ENCODE results near the gene ZNF532. TPM values are rescaled to one million over a fixed set of nuclear protein-coding genes. Genes with fewer than 3 reads are reported as not detected.

The ZNF532 gene
- polyA plus RNA-seq, 1 experiment: 75.3 TPM

- peaks cover 2% of the 10 kb centered on the region; the same call in 1 of the 2 replicates for H3K36me3 ChIP-seq (ENCODE audit: control insufficient read depth, insufficient read depth, low read length)
- no peak for TF ChIP-seq CTCF (IDR thresholded peaks at IDR 0.05; ENCODE audit: insufficient read depth, low read depth, low read length)
- CTCF ChIA-PET: interaction anchor here (0.6 to 1.3 kb wide), 3 partner anchors 11 to 194 kb away, joined by 3 read pairs; no protein-coding TSS in a partner anchor
These were observed 5.5 kb downstream of the ZNF532 start for GRCh38 chr18:58870130-58870529.

DNA sequence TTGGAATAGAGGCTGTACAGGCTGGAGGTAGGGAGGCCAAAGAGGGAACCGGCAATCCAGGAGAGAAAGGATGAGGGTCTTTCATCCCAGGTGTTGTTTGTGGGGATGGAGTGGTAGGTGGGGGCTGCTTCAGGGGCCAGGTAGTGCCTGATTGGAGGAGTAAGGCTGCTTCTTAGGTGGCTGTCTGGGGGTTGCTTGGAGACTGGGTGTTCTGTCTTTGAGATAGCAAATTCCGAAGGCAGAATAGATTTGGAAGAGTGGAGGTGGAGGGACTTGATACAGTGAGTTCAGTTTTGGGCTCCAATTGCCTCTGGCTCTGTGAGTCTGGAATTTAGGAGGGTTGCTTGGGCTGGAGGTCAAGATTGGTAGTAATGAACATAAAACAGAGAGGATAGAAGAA lies 5.9 kb downstream of the ZNF532 start:
- H3K4me3 ChIP-seq (ENCODE audit: low read depth, low read length): no peak overlapping the region
- H3K36me3 ChIP-seq (ENCODE audit: control insufficient read depth, insufficient read depth, low read length): peaks cover 2% of the 10 kb centered on the region; the same call in 1 of the 2 replicates
- ChIA-PET POLR2A (interaction anchor here (0.9 to 1.3 kb wide), 2 partner anchors 12 to 182 kb away, joined by 3 to 6 read pairs; no protein-coding TSS in a partner anchor), CTCF (interaction anchor here (0.6 to 1.3 kb wide), 3 partner anchors 11 to 193 kb away, joined by 3 read pairs; no protein-coding TSS in a partner anchor)
- DNase-seq (ENCODE audit: low read depth): no peak
- H3K27me3 ChIP-seq (ENCODE audit: control insufficient read depth, insufficient read depth, low read length): no peaks in the 10 kb centered on the region
- no peak for TF ChIP-seq CTCF (IDR thresholded peaks at IDR 0.05; ENCODE audit: insufficient read depth, low read depth, low read length)

More at GRCh38 chr18:58870130-58870529, 5.5 kb downstream of the ZNF532 start:
- no peak overlapping the region for H3K4me3 ChIP-seq (ENCODE audit: low read depth, low read length)
- no peak for DNase-seq (ENCODE audit: low read depth)
- POLR2A ChIA-PET: interaction anchor here (0.9 kb wide), 1 partner anchor 183 kb away, joined by 3 read pairs; no protein-coding TSS in a partner anchor
- H3K27me3 ChIP-seq (ENCODE audit: control insufficient read depth, insufficient read depth, low read length): no peaks in the 10 kb centered on the region

GRCh38 chr18:58871514-58872420 lies 7.1 kb downstream of the ZNF532 start:
- TF ChIP-seq CTCF (IDR thresholded peaks at IDR 0.05; ENCODE audit: insufficient read depth, low read depth, low read length): no peak
- POLR2A ChIA-PET: interaction anchor here (0.6 to 1.3 kb wide), 4 partner anchors 11 to 84 kb away, joined by 3 to 9 read pairs (median 4); no protein-coding TSS in a partner anchor
- no peak for DNase-seq (ENCODE audit: low read depth)
- no peak overlapping the region for H3K4me3 ChIP-seq (ENCODE audit: low read depth, low read length)
- no peaks in the 10 kb centered on the region for H3K27me3 ChIP-seq (ENCODE audit: control insufficient read depth, insufficient read depth, low read length)
- peaks cover 4% of the 10 kb centered on the region for H3K36me3 ChIP-seq (ENCODE audit: control insufficient read depth, insufficient read depth, low read length)
- CTCF ChIA-PET: interaction anchor here (1.1 to 1.3 kb wide), 2 partner anchors 185 to 199 kb away, joined by 3 to 4 read pairs; no protein-coding TSS in a partner anchor

- H3K36me3 ChIP-seq (ENCODE audit: control insufficient read depth, insufficient read depth, low read length): peaks cover 11% of the 10 kb centered on the region
- TF ChIP-seq CTCF (IDR thresholded peaks at IDR 0.05; ENCODE audit: insufficient read depth, low read depth, low read length): no peak
- no peak for DNase-seq (ENCODE audit: low read depth)
- CTCF ChIA-PET: interaction anchor here (1.3 kb wide), 1 partner anchor 12 kb away, joined by 4 read pairs; no protein-coding TSS in a partner anchor
- POLR2A ChIA-PET: no interaction called here
- H3K4me3 ChIP-seq (ENCODE audit: low read depth, low read length): no peak overlapping the region
- no peaks in the 10 kb centered on the region for H3K27me3 ChIP-seq (ENCODE audit: control insufficient read depth, insufficient read depth, low read length)
These were observed 14.0 kb downstream of the ZNF532 start for GRCh38 chr18:58878640-58879039.

DNA sequence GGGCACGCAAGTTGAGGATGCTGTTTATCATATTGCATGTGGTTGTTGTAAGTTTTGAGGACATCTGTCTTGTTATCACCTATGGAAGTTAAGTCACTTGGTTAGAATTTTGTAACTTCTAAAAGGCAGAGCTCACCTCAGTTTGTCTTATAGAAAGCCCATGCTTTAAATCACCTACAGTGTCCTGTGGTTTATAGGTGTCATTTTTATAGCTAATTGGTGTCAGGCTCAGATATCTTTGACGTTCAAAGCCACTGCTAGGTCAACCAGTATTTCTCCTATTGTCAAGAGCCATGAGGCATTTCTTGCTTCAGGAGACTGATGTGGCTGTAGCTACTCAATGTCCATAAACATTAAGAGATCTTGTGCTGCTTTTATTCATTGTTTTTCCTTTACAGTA lies 16.8 kb downstream of the ZNF532 start:
- Histone ChIP-seq H3K4me3 (ENCODE audit: low read depth, low read length) (no peak overlapping the region), H3K36me3 (ENCODE audit: control insufficient read depth, insufficient read depth, low read length) (peaks cover 10% of the 10 kb centered on the region), H3K27me3 (ENCODE audit: control insufficient read depth, insufficient read depth, low read length) (no peaks in the 10 kb centered on the region)
- CTCF ChIA-PET: interaction anchor here (0.8 to 2.2 kb wide), 8 partner anchors 11 to 175 kb away, joined by 3 to 6 read pairs (median 4); partner anchors contain the start of gene ZNF532
- no peak for TF ChIP-seq CTCF (IDR thresholded peaks at IDR 0.05; ENCODE audit: insufficient read depth, low read depth, low read length)
- POLR2A ChIA-PET: no interaction called here
- DNase-seq (ENCODE audit: low read depth): no peak
